GM23338 (cell line): ENCODE measurements around the gene SDF2L1. TPM values are rescaled to one million over a fixed set of nuclear protein-coding genes. Genes with fewer than 3 reads are reported as not detected.

ENCODE experiments used
- ATAC-seq: fragments of 200-7000 bp; cut with Tn5 transposase; 3 replicates; pipeline ENCODE4 v1.9.1; 2020
- DNase-seq: peaks from one replicate; pipeline ENCODE4 v3.0.0-alpha.2; 2015; ENCODE audit warnings: low spot score
- H2AFZ ChIP-seq: fragments of 200-600 bp; sonication (generic); 2 replicates; pipeline ENCODE4 v1.8.0; 2016; ENCODE audit warnings: antibody characterized with exemption, mild to moderate bottlenecking, moderate library complexity
- H3F3A ChIP-seq: fragments of 200-600 bp; sonication (generic); replicated peaks from 2 replicates; pipeline ENCODE4 v1.8.0; 2017; ENCODE audit warnings: antibody characterized with exemption, mixed run types, low read depth
- H3K27ac ChIP-seq: fragments of 200-600 bp; sonication (generic); 2 replicates; pipeline ENCODE4 v1.6.1; 2016; ENCODE audit warnings: low read depth
- H3K27me3 ChIP-seq: fragments of 200-600 bp; sonication (generic); 2 replicates; pipeline ENCODE4 v1.8.0; 2016; ENCODE audit warnings: mild to moderate bottlenecking, mixed run types, moderate library complexity; ENCODE audit not compliant: insufficient read depth
- H3K36me3 ChIP-seq: fragments of 200-600 bp; sonication (generic); 2 replicates; pipeline ENCODE4 v1.8.0; 2016; ENCODE audit warnings: mild to moderate bottlenecking; ENCODE audit not compliant: insufficient read depth
- H3K4me1 ChIP-seq: fragments of 200-600 bp; sonication (generic); 2 replicates; pipeline ENCODE4 v1.8.0; 2016; ENCODE audit warnings: mild to moderate bottlenecking, moderate library complexity; ENCODE audit not compliant: insufficient read depth
- H3K4me2 ChIP-seq: fragments of 200-600 bp; sonication (generic); 2 replicates; pipeline ENCODE4 v1.7.1; 2017; ENCODE audit warnings: mixed run types
- H3K4me3 ChIP-seq: fragments of 200-600 bp; sonication (generic); 2 replicates; pipeline ENCODE4 v1.6.1; 2016; ENCODE audit warnings: mixed run types
- H3K79me2 ChIP-seq: fragments of 200-600 bp; sonication (generic); replicated peaks from 2 replicates; pipeline ENCODE4 v1.8.0; 2017; ENCODE audit warnings: mild to moderate bottlenecking; ENCODE audit not compliant: insufficient read depth
- H3K9me2 ChIP-seq: fragments of 200-600 bp; sonication (generic); 2 replicates; pipeline ENCODE4 v1.8.0; 2017; ENCODE audit not compliant: insufficient read depth
- H4K20me1 ChIP-seq: fragments of 200-600 bp; sonication (generic); replicated peaks from 2 replicates; pipeline ENCODE4 v1.8.0; 2017; ENCODE audit warnings: mild to moderate bottlenecking; ENCODE audit not compliant: insufficient read depth
- H3K27ac Mint-ChIP-seq: 2 replicates; pipeline ENCODE4 v1.8.0; 2020; ENCODE audit warnings: inconsistent platforms, mild to moderate bottlenecking, moderate library complexity, mixed read lengths
- H3K27me3 Mint-ChIP-seq: 3 replicates; pipeline ENCODE4 v1.8.0; 2022; ENCODE audit warnings: low read depth, mild to moderate bottlenecking, moderate library complexity, mixed read lengths, inconsistent platforms; ENCODE audit not compliant: insufficient read depth, poor library complexity
- H3K36me3 Mint-ChIP-seq: 3 replicates; pipeline ENCODE4 v1.8.0; 2021; ENCODE audit warnings: low read depth, mild to moderate bottlenecking, inconsistent platforms, moderate library complexity, mixed read lengths
- H3K4me1 Mint-ChIP-seq: 3 replicates; pipeline ENCODE4 v1.8.0; 2020; ENCODE audit warnings: mild to moderate bottlenecking, inconsistent platforms, mixed read lengths
- H3K4me3 Mint-ChIP-seq: 3 replicates; pipeline ENCODE4 v1.8.0; 2021; ENCODE audit warnings: moderate library complexity, mild to moderate bottlenecking, inconsistent platforms, mixed read lengths
- H3K9me3 Mint-ChIP-seq: 3 replicates; pipeline ENCODE4 v1.8.0; 2020; ENCODE audit warnings: moderate library complexity, mild to moderate bottlenecking, inconsistent platforms, mixed read lengths
- CREB1 ChIP-seq: fragments of 250-450 bp; sonication (Bioruptor Pico); IDR thresholded peaks from 2 replicates; pipeline ENCODE4 v1.5.0; 2020; ENCODE audit warnings: low read depth, mild to moderate bottlenecking, moderate library complexity
- ETS1 ChIP-seq: IDR thresholded peaks from 2 replicates; pipeline ENCODE4 v1.6.1; 2016; ENCODE audit warnings: antibody characterized with exemption
- NANOG ChIP-seq: IDR thresholded peaks from 2 replicates; pipeline ENCODE4 v1.6.1; 2016; ENCODE audit warnings: antibody characterized with exemption, borderline replicate concordance
- POLR2AphosphoS5 ChIP-seq: IDR thresholded peaks from 2 replicates; pipeline ENCODE4 v1.6.1; 2016; ENCODE audit warnings: antibody characterized with exemption, low read depth
- ZNF331 ChIP-seq: fragments of 250-450 bp; sonication (Bioruptor Pico); IDR thresholded peaks from 2 replicates; pipeline ENCODE4 v1.5.0; 2020; ENCODE audit warnings: low read depth, mild to moderate bottlenecking, moderate library complexity
- ZNF462 ChIP-seq: fragments of 250-450 bp; sonication (Bioruptor Pico); IDR thresholded peaks from 2 replicates; pipeline ENCODE4 v1.5.0; 2020; ENCODE audit warnings: mild to moderate bottlenecking, moderate library complexity
- polyA plus RNA-seq: library from polyadenylated mRNA; unstranded; fragments of >200 nt; fragmentation: Nextera tagmentation; extraction: Ambion mirVana; gene quantifications from 2 replicates; pipeline ENCODE4 v1.2.1, GENCODE V29; 2016
- total RNA-seq: library from RNA; depleted of rRNA; stranded (reverse); fragments of >200 nt; shearing (Covaris generic); gene quantifications from 2 replicates; pipeline ENCODE4 v1.2.3, GENCODE V29; 2014
- TF ChIP-seq, protein P1 (sequence below): IDR thresholded peaks from one replicate; pipeline ENCODE4 v1.6.1; 2018; ENCODE audit warnings: antibody characterized with exemption; ENCODE audit not compliant: unreplicated experiment

The SDF2L1 gene
- total and polyA plus RNA-seq, 2 experiments from 2014 or later: 62.3 to 72.7 TPM

- TF ChIP-seq, protein P1, sequence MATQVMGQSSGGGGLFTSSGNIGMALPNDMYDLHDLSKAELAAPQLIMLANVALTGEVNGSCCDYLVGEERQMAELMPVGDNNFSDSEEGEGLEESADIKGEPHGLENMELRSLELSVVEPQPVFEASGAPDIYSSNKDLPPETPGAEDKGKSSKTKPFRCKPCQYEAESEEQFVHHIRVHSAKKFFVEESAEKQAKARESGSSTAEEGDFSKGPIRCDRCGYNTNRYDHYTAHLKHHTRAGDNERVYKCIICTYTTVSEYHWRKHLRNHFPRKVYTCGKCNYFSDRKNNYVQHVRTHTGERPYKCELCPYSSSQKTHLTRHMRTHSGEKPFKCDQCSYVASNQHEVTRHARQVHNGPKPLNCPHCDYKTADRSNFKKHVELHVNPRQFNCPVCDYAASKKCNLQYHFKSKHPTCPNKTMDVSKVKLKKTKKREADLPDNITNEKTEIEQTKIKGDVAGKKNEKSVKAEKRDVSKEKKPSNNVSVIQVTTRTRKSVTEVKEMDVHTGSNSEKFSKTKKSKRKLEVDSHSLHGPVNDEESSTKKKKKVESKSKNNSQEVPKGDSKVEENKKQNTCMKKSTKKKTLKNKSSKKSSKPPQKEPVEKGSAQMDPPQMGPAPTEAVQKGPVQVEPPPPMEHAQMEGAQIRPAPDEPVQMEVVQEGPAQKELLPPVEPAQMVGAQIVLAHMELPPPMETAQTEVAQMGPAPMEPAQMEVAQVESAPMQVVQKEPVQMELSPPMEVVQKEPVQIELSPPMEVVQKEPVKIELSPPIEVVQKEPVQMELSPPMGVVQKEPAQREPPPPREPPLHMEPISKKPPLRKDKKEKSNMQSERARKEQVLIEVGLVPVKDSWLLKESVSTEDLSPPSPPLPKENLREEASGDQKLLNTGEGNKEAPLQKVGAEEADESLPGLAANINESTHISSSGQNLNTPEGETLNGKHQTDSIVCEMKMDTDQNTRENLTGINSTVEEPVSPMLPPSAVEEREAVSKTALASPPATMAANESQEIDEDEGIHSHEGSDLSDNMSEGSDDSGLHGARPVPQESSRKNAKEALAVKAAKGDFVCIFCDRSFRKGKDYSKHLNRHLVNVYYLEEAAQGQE: no peak
- no peak for TF ChIP-seq CREB1
- no peak for TF ChIP-seq ETS1
These were observed 14.9 kb downstream of the SDF2L1 start (continued) for GRCh38 chr22:21657020-21657359.

- H3K9me2 ChIP-seq: no peaks in the 10 kb centered on the region
- no peaks in the 10 kb centered on the region; the same call in 1 of the 2 replicates for H4K20me1 ChIP-seq
- peaks cover 16% of the 10 kb centered on the region for H3K4me1 ChIP-seq
- Mint-ChIP-seq H3K27me3 (peaks cover 15% of the 10 kb centered on the region), H3K36me3 (peaks cover 26% of the 10 kb centered on the region), H3K4me3 (peak overlapping the region; percentile 85), H3K9me3 (no peaks in the 10 kb centered on the region), H3K27ac (peak overlapping the region; percentile 74; the same call in 1 of the 2 replicates), H3K4me1 (peaks cover 20% of the 10 kb centered on the region)
- DNase-seq (peak; percentile 86), ATAC-seq (peak; percentile 73)
- peak overlapping the region; percentile 69 for H3K4me3 ChIP-seq
- peak overlapping the region; percentile 66 for H2AFZ ChIP-seq
- H3K27ac ChIP-seq: peak overlapping the region; percentile 86; the same call in 1 of the 2 replicates
- peaks cover 13% of the 10 kb centered on the region; the same call in 1 of the 2 replicates for H3K36me3 ChIP-seq
- H3K79me2 ChIP-seq: peaks cover 5% of the 10 kb centered on the region
- peaks cover 39% of the 10 kb centered on the region for H3F3A ChIP-seq
- H3K4me2 ChIP-seq: peak overlapping the region; percentile 87
- no peaks in the 10 kb centered on the region for H3K27me3 ChIP-seq
- TF ChIP-seq, protein P1: no peak
- TF ChIP-seq POLR2AphosphoS5 (peak; percentile 74; the same call in 1 of the 2 replicates), NANOG (no peak), CREB1 (no peak), ZNF462 (CRISPR knock-in tag) (no peak), ZNF331 (CRISPR knock-in tag) (no peak)
These were observed 15.4 kb downstream of the SDF2L1 start for GRCh38 chr22:21657360-21658032.
